Measurements from ENCODE around the gene MRPL23.

MRPL23 gene

GRCh38 chr11:1924181-1924580, 23.0 kb upstream of the MRPL23 start:
- Mint-ChIP-seq H3K4me3 (peak overlapping the region in 2 of 3 experiments; percentile 31 to 91), H3K9me3 (no peaks in the 10 kb centered on the region), H3K36me3 (ENCODE audit: low read depth) (no peaks in the 10 kb centered on the region), H3K4me1 (peaks cover 46% of the 10 kb centered on the region), H3K27me3 (ENCODE audit: low read depth) (no peaks in the 10 kb centered on the region), H3K27ac (peak overlapping the region; percentile 19 to 99 (median 85))
- no peak for TF ChIP-seq CTCF (IDR thresholded peaks at IDR 0.05; ENCODE audit: unreplicated experiment in 3 of 3)

- Mint-ChIP-seq H3K27ac (peak overlapping the region in 2 of 3 experiments; percentile 61 to 99), H3K27me3 (ENCODE audit: low read depth) (no peaks in the 10 kb centered on the region), H3K4me3 (no peak overlapping the region), H3K4me1 (peaks cover 40% of the 10 kb centered on the region), H3K9me3 (no peaks in the 10 kb centered on the region), H3K36me3 (ENCODE audit: low read depth) (no peaks in the 10 kb centered on the region)
- TF ChIP-seq CTCF (IDR thresholded peaks at IDR 0.05; ENCODE audit: unreplicated experiment in 3 of 3): no peak
Measured at GRCh38 chr11:1924646-1925372, 22.3 kb upstream of the MRPL23 start.

- no peak overlapping the region for H3K4me3 Mint-ChIP-seq
- H3K4me1 Mint-ChIP-seq: peaks cover 44% of the 10 kb centered on the region
- no peaks in the 10 kb centered on the region for H3K9me3 Mint-ChIP-seq
- no peaks in the 10 kb centered on the region for H3K27me3 Mint-ChIP-seq (ENCODE audit: low read depth)
- H3K36me3 Mint-ChIP-seq (ENCODE audit: low read depth): no peaks in the 10 kb centered on the region
- no peak for TF ChIP-seq CTCF (IDR thresholded peaks at IDR 0.05; ENCODE audit: unreplicated experiment in 3 of 3)
- no peak overlapping the region for H3K27ac Mint-ChIP-seq
Measured at GRCh38 chr11:1925373-1926155, 21.6 kb upstream of the MRPL23 start.

GRCh38 chr11:1926156-1927025, 20.7 kb upstream of the MRPL23 start:
- Mint-ChIP-seq H3K4me3 (peak overlapping the region in 2 of 3 experiments; percentile 38 to 67), H3K4me1 (peaks cover 50% of the 10 kb centered on the region), H3K27me3 (ENCODE audit: low read depth) (no peaks in the 10 kb centered on the region), H3K36me3 (ENCODE audit: low read depth) (no peaks in the 10 kb centered on the region), H3K9me3 (no peaks in the 10 kb centered on the region), H3K27ac (peak overlapping the region; percentile 44 to 97 (median 95))
- TF ChIP-seq CTCF (IDR thresholded peaks at IDR 0.05; ENCODE audit: unreplicated experiment in 3 of 3): no peak

- Mint-ChIP-seq H3K27ac (peak overlapping the region; percentile 84 to 97 (median 95)), H3K4me3 (peak overlapping the region in 1 of 3 experiments; percentile 25), H3K36me3 (ENCODE audit: low read depth) (no peaks in the 10 kb centered on the region), H3K27me3 (ENCODE audit: low read depth) (no peaks in the 10 kb centered on the region), H3K9me3 (no peaks in the 10 kb centered on the region), H3K4me1 (peaks cover 48% of the 10 kb centered on the region)
- no peak for TF ChIP-seq CTCF (IDR thresholded peaks at IDR 0.05; ENCODE audit: unreplicated experiment in 3 of 3)
Measured at GRCh38 chr11:1927026-1927847, 19.9 kb upstream of the MRPL23 start.
